Fibroblast of peridontal ligament (primary cell): ENCODE results near the gene CLDN19.
A peak's percentile ranks its signal among the peaks of the same experiment; 100 is the strongest.
"Not testable (repeated sequence)": the region's sequence is repeated elsewhere in the genome, so short reads cannot be mapped to it uniquely, and the experiment has no call there.

Experiments used
- DNase-seq: peaks from one replicate; pipeline ENCODE4 v3.0.0-alpha.2; 2010; ENCODE audit errors: extremely low read depth

Gene CLDN19

DNA sequence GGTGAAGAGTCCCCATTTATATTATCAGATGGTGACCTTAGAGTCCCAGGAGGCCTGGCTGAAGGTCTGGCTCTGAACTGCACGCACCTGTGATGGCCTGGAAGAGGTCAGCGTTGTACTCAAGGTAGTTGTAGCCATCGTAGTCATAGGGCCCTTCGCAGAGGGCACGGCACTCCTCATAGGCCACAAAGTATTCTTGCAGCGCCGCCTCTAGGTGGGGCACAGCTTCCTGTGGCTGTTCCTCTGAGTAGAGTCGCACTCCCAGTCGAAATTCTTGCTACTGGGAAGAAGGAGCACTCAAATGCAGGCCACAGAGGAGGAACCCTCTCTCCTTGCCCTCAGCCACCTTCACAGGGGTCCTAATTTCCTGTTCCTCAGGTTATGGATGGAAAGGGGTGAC is 19.1 kb upstream of the CLDN19 start:
- no peak for DNase-seq

DNA sequence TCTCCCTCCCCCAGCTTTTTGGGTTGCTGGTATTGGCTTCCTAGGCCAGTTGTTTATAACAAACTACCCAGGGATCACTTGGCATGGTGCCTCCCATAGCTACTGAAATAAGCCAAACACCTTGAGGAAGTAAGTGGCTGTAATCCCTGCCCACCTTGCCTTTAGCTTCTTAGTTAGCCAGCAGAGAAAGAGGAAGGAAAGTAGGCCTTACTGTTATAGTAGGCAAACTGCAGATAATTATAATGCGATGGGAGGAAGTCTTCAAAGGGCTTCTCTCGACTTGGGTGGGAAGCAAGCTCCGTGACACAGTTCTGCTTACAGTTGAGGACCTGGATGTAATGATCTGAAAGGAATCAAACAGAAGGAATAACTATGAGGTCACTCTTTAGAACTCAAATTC is 18.6 kb upstream of the CLDN19 start:
- DNase-seq = no peak

DNA sequence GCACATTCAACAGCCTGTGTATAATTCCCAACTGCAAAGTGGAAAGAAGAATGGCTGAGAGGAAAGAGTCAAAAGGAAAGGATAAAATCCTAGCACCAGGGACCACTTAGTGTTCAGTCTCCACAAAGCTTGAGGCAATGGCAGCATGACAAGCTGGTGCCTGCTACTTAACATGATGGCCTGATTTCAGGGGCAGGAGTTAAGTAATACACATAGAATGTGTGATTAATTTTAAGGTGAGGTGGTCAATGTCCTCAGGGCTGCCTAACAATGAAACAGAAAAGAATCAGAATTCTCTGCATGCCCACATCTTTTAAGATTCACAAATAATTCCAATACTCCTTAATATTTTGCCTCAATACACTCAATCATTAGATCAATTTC is 17.8 kb upstream of the CLDN19 start:
- no peak for DNase-seq

- DNase-seq = peak; percentile 71
These were observed 17.2 kb upstream of the CLDN19 start for GRCh38 chr1:42756956-42757891.

GRCh38 chr1:42753070-42753469 is 13.0 kb upstream of the CLDN19 start:
- peak; percentile 82 for DNase-seq

DNA sequence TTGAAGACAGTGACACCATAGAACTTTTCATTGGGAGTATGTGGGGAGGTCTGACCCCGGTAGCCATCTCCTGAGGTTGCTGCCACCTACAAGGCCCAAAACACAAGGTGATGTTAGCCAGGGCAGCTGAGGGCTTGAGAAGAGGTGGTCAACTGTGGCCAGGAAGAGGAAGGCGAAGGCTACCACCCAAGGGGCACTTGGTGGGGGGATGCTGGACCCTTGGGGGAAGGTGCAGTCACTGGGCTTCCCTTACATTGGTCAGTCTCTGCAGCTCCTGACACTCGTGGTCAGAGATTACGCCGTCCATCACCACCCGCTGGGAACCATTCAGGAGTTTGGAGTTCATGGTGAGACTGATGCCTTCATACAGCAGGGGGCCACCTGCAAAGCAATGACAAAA is 12.2 kb upstream of the CLDN19 start:
- no peak for DNase-seq

GRCh38 chr1:42751511-42752070 is 11.6 kb upstream of the CLDN19 start:
- DNase-seq = not testable (repeated sequence)

GRCh38 chr1:42750041-42750440 is 10.0 kb upstream of the CLDN19 start:
- DNase-seq = no peak

DNA sequence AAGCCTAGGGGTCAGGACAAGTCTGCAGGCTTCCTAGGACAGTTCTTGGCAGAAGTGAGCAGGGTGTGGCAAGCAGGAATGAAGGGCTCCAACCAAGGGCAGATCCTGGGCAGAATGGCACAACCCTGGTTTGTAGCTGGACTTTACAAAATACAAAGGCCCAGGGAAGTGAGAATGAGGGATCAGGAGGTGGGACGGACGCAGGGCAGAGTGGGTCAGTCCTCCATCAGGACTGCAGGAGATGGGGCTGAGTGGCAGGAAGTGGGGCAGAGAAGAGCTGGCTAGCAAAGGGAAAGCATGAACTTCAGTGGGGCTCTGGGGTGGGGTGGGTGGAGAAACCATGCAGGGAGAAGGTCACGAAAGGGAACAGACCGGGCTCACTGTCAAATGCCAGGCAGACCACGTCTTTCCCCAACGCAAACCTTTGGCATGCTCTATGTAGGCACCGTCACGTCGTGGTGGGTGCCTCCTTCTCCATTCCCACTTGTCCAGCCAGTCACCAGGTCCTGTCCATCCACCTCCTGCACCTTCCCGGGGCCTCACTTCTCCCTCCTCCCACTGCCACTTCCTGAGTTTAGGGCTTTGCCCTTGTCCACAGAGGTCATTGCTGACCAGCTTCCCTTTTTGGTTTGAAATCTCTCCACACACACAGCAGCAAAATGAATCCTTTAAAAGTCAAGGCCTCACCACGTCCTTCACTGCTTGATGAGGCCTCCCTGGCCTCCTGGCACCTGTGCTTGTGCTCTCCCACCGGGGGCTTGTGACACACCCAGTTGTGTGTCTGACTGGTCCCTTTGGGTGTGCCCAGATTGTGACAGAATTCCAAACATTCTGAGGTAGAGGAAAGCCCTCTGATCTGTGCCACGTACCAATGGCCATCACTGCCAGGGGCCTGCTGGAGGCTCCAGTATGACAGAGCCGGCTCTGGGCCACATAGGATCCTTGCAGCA is 8.7 kb upstream of the CLDN19 start:
- no peak for DNase-seq

GRCh38 chr1:42748021-42748420 is 8.0 kb upstream of the CLDN19 start:
- no peak for DNase-seq

DNA sequence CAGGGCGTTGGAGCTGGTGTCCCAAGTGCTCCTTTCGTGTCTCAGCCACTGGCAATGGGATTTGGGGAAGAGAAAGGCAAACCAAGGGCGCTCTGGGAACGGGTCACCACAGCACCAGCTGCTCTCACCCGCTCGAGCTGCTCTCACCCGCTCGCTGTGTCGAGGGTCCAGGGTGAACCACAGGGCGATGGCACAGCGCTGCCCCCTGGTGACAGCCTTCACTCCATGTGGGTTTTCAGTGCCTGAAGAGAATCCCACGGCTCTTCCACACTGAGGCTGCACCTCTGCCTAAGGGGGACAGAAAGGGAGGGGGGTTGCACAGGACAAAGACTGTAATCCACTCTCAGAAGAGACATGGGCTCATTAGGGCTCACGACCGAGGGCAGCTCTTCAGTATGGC is 7.1 kb upstream of the CLDN19 start:
- peak; percentile 19 for DNase-seq

GRCh38 chr1:42746436-42747105 is 6.5 kb upstream of the CLDN19 start:
- DNase-seq = no peak

DNA sequence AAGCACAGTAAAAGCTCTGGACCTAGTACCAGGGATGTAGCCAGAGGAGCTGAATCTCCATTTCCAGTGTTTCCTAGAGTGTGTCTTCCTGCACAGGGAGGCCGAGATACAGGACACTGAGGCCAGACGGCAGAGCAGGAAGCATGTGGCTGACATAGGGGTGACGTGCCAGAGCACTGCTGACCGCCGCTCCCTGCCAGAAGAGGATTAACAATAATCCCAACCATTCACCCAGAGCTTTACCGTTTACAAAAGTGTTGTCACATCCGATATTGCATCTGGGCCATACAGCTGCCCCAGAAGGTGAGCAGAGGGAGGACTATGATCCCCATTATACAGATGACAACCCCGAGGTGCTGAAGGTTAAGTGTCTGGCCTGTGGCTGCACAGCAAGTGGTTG is 5.8 kb upstream of the CLDN19 start:
- no peak for DNase-seq

DNA sequence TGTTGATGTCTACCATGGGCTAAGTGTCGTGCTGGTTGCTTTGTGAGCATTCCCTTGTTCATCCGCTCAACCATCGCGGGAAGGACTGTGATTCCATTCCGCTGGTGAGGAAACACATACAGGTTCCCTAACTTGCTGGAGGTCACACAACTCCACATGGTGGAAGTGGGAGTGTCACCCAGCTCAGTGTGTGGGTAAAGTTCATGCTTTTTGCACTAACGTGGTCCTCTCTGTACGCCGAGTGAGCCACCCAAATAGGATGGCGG is 4.0 kb upstream of the CLDN19 start:
- no peak for DNase-seq

DNA sequence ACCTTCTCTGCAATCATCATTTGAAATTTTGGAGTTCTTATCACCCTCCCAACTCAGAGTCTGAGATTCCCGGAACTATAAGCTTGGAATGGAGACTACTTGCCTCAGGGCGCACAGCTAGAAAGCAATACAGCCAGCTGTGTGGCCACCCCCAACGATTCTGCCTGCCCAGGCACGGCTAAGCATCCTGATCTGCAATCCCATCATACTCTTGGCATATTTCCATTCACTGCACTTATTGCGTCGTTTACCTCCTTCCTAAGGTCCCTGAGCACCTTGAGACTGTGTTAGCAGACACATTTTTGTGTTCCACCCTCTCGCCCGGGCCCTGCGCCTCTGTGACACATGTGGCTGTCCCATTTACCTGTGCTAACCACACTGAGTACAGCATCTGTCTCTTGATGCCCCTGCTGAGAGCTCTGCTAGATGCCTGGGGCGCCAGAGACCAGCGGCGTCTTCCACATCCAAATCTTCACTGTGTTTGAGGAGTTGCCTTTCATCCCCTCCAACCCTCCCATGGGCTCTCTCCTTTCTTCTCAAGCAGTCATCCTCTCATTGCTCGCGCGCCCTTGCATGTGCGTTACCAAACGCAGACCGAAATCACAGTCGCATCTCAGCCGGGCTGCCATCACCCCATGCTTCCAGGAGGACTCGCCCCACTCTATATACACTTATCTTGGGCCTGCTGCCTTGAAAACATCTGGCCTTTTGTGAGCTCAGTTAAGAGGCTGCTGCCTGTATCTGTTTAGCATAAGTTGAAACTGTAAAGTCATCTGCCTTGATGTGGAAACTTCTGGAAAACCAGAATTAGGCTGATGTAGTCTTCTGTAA is 3.5 kb upstream of the CLDN19 start:
- peak; percentile 14 for DNase-seq

- DNase-seq = no peak
These were observed 2.7 kb upstream of the CLDN19 start for GRCh38 chr1:42742617-42743316.

- DNase-seq = no peak
These were observed 2.1 kb upstream of the CLDN19 start for GRCh38 chr1:42742141-42742540.

- no peak for DNase-seq
These were observed 1.7 kb upstream of the CLDN19 start for GRCh38 chr1:42741706-42742105.

GRCh38 chr1:42740851-42741580 is 980 bp upstream of the CLDN19 start:
- DNase-seq = no peak
